GM06990 (cell line): ENCODE measurements around the gene TGM2.
A peak's percentile ranks its signal among the peaks of the same experiment; 100 is the strongest.

Experiments
- DNase-seq: peaks from one replicate; pipeline ENCODE4 v3.0.0-alpha.2; 2011; ENCODE audit not compliant: insufficient read length; ENCODE audit errors: extremely low read depth
- H3K27me3 ChIP-seq: replicated peaks from 2 replicates; pipeline ENCODE4 v1.6.0; 2011; ENCODE audit warnings: low read length; ENCODE audit not compliant: control insufficient read depth, insufficient read depth
- H3K36me3 ChIP-seq: 2 replicates; pipeline ENCODE4 v1.5.1; 2011; ENCODE audit warnings: low read length; ENCODE audit not compliant: control insufficient read depth, insufficient read depth
- H3K4me3 ChIP-seq: replicated peaks from 2 replicates; pipeline ENCODE4 v1.5.1; 2011; ENCODE audit warnings: low read depth, mild to moderate bottlenecking, control low read depth, low read length
- TF ChIP-seq, protein P1 (sequence below): IDR thresholded peaks from 2 replicates; pipeline ENCODE4 v1.5.1; 2011; ENCODE audit warnings: low read length, control low read depth, mild to moderate bottlenecking, inconsistent platforms; ENCODE audit not compliant: insufficient read depth, poor library complexity, severe bottlenecking

TGM2 gene

DNA sequence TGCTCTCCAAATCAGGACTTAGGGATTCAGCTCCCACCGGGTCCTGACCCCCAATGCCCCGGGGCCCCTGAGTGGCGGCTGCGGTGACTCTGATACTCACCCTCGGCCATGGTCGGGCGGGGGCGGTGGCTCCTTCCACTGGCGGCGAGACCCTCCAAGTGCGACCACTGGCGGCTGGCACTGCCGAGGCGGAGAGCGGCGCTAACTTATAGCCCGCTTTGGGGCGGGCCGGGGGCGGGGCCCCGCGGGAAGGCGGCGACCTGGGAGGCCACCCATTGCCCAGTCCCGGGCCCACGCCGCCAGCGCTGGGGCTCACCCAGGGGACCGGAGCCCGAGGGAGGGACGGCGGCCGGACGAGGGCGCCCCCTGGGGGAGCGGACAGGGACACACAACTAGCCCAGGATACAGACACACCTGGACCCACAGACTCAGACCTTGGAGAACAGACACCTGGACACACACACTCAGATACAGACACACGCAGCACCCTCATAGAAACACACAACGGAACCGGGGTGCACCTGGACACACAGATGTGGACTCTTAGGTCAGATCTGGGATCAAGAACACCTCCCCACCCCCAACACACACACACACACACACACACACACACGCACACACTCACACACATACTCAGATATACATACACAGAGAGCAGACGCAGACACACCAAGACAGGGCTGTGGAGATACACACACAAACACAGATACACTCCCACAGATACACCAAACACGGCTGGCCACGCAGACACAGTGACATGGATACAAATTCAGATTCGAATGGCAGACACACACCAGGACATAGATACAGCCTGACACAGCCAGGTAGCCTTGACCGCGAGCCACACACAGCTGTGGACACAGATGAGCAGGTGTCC lies at the start of gene TGM2:
Gene TGM2 (minus strand): TSS at position 182 of the 877 bp plus-strand sequence. CDS start 72 bp downstream, at position 110.
- TF ChIP-seq, protein P1, sequence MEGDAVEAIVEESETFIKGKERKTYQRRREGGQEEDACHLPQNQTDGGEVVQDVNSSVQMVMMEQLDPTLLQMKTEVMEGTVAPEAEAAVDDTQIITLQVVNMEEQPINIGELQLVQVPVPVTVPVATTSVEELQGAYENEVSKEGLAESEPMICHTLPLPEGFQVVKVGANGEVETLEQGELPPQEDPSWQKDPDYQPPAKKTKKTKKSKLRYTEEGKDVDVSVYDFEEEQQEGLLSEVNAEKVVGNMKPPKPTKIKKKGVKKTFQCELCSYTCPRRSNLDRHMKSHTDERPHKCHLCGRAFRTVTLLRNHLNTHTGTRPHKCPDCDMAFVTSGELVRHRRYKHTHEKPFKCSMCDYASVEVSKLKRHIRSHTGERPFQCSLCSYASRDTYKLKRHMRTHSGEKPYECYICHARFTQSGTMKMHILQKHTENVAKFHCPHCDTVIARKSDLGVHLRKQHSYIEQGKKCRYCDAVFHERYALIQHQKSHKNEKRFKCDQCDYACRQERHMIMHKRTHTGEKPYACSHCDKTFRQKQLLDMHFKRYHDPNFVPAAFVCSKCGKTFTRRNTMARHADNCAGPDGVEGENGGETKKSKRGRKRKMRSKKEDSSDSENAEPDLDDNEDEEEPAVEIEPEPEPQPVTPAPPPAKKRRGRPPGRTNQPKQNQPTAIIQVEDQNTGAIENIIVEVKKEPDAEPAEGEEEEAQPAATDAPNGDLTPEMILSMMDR, result peak; percentile 77
- Histone ChIP-seq H3K4me3 (peak within 1 kb of the TSS; percentile 31; the same call in 1 of the 2 replicates), H3K27me3 (no peaks in the 10 kb centered on the region), H3K36me3 (no peaks in the 10 kb centered on the region)
- DNase-seq, result peak; percentile 73

DNA sequence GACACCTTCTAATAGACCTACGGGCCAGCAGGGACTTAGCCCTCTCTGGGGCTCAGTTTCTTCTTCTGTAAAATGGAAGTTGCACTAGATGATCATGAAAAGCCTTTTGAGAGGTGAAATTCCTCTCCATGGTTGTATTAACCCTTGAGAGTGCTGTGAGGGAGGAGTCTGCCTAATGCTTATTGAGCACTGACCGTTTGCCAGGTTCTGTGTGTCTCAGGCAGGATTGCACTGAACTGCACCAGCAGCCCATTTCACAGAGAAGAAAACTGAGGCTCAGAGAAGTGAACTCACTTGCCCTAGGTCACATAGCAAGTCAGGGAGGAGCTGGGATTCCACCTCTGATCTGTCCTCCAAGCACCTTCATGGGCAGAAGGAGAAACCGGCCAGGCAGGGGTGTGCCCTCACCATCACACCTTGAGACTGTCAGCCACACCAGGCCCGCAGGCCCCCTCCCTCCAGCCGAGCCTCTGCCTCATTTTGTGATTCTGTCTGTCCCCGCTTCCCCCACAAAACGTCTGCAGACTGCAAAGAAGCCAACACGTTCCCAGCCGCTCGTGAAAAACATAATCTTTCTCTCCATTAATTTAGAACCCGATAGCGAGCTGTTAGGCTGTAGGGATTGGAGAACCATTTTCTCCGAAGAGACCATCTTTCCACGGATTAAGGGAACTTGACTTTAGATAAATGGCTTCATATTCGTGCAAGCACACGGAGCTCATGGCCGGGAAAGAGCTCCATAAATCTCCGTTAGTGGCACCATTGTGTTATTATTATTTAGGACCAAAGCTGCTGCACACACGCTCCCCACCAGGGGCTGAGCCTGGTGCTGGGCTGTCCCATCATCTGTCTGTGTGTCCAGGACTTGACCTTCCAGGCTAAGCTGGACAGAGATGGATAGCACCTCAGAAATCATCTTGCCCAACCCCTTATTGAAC lies 49.5 kb upstream of the TGM2 start:
- no peaks in the 10 kb centered on the region for H3K36me3 ChIP-seq
- TF ChIP-seq, protein P1, result no peak
- no peaks in the 10 kb centered on the region for H3K27me3 ChIP-seq
- no peak for DNase-seq
- H3K4me3 ChIP-seq, result no peak overlapping the region

DNA sequence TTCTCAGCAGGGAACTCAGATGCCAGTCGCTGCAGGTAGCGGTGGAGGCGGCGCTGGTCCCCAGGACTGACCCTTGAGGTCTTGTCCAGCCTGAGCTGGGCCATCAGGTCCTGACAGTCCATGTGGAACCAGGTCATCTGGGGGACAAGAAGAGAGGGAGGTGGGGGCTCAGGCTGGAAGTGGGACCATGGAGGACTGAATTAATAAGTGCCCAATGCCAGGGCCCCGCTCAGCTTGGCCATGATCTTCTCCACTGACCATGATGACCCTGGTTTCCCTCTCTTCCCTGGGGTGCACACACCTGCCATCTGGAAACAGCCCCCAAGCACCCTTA lies 48.5 kb upstream of the TGM2 start:
- Histone ChIP-seq H3K4me3 (no peak overlapping the region), H3K27me3 (no peaks in the 10 kb centered on the region; the same call in 1 of the 2 replicates), H3K36me3 (no peaks in the 10 kb centered on the region)
- TF ChIP-seq, protein P1, result no peak
- no peak for DNase-seq

DNA sequence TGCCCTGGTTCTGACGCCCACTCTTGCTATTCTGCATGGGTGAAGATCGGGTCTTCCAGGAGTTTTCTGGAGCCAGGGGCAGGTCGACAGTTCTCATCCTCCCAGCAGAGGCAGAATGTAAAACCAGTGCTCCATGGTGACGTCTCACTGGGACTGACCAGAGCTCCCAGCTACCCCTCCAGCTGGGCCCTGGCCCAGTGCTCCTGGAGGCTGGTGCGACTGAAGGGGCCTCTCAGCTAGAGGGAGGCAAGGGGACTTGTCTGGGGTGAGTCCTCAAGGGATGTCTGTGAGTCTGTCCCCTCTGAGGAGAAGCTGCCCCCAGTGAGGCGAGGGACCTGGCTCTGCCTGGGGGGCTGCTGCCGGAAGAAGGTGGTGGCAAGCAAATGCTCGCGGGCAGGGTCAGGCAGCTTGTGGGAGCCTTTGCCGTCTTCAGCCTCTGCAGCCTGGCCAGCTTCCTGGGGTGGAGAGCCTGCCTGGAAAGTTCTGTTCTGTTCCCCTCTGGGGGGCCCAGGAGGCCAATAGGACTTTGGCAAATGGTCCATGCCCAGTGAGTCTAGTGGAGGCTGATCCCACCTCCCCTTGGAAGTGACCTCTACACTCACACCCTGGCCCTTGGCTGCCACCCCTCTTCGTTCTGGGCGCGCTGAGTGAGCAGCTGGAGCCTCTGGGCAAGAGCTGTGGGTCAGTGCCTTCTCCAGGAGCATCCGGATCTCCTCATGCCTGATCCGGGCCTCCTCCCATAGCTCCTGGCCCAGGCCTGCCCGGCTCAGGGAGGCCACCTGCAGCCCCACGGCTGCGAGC lies 47.9 kb upstream of the TGM2 start:
- DNase-seq, result no peak
- H3K27me3 ChIP-seq, result no peaks in the 10 kb centered on the region; the same call in 1 of the 2 replicates
- TF ChIP-seq, protein P1, result no peak
- no peaks in the 10 kb centered on the region for H3K36me3 ChIP-seq
- H3K4me3 ChIP-seq, result no peak overlapping the region
